ENCODE data around the gene SLC10A3. TPM values are rescaled to one million over a fixed set of nuclear protein-coding genes. Genes with fewer than 3 reads are reported as not detected.

SLC10A3 gene
- 9.0 and 12.8 TPM in 2 replicates for polyA plus RNA-seq (2014; cell fraction: cytosol; rRNA removed)
- 7.8 and 10.0 TPM in 2 replicates for polyA plus RNA-seq (2014; cell fraction: nucleus; rRNA removed)

DNA sequence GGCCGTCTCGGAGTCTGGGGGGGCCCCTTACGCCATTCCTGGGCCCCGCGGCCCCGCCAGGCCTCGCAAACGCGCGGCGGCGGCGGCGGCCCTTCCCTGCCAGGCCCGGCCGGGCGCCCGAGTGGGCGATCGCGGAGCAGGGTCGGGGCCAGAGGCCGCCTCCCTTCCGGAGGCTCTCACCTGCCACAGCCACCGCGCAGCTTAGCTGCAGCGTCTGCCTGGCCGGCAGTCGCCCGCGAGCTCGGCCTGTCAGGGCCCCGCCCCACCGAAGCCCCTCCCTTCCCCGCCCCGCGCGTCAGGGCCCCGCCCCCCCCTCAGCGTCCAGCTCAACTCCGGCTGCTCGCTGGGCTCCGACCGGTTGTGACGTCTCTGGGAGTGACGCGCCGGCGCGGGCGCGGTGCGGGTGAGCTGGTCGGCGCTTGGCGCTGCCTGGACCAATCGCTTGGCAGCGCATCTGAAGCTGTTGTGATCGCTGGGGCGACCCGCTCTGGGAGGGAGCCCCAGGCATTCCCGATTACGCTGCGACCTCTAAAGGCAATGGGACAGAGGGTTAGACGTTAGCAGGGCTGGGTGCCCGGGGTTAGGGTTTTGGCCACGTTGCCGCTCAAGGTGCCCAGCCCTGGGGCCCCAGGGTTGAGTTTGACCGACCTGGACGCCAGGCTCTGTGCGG, at the start of gene SLC10A3:
Gene SLC10A3, minus strand, starts transcription at position 216 of the 670 bp plus-strand sequence. CDS start 1,689 bp downstream, outside the sequence.
- peak; percentile 92 for DNase-seq (ENCODE audit: low spot score)

DNA sequence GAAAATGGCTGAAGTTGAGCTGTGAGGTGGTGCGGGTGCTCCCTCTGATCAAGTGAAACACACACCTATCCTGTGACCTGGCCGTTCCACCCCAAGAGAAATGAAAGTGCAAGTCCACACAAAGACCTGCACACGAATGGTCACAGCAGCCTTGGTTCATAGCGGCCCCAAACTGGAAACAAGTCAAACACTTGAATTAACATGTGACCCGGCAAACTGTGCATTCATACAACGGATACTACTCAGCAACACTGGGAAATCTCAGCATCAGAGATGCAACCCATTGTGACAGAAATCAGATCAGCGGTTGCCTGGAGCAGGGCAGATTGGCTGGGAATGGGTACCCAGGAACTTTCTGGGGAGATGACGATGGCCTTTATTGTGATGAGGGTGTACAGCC, 48.6 kb upstream of the SLC10A3 start:
- peak; percentile 63 for DNase-seq (ENCODE audit: low spot score)

DNA sequence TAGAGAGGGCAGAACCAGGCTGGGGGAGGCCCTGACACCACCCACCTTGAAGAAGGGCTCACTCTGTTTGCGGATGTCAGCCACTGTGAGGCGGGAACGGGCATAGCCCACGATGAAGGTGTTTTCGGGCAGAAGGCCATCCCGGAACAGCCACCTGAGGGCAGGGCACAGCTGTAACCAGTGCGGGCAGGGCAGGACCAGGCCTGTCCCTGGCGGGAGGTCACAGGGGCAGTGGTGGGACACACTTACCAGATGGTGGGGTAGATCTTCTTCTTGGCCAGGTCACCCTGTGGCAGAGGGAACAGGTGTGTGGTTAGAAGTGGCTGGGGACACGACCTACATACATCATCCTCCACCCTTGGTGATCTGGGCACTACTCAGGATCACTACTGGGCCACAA, 45.5 kb upstream of the SLC10A3 start:
- no peak for DNase-seq (ENCODE audit: low spot score)

DNA sequence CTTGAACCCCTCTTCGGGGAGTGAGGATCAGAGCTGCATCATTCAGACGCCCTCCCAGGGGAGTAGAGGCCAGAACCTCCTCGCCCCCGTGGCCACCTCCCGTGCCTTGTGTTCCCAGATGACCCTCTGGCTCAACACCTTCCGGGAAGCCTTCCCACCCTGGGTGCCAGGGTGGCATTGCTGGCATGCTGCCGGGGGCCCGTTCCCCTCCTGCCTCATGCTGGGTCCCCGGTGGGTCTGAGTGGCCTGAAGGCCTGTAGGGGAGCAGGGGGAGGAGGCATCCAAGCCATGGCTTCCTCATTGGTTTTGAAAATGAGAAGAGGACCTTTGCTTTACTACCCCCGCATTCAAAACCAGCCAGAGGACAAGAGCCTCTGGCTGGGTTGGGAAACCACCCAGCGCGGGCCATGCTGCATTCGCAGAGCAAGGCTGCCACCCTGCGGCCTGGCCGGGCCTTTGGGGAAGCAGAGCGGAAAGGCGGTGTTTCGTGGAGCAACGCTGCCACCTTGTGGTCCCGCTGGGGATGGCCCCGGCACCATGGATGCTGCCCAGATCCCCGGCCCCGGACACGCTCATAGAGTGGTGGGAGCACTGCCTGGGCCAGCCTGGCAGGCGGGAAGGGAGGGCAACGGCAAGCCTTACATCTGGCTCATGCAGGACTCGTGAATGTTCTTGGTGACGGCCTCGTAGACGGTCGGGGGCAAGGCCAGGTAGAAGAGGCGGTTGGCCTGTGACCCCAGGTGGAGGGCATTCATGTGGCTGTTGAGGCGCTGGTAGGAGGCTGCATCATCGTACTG, 44.3 kb upstream of the SLC10A3 start:
- peak; percentile 70 for DNase-seq (ENCODE audit: low spot score)

DNA sequence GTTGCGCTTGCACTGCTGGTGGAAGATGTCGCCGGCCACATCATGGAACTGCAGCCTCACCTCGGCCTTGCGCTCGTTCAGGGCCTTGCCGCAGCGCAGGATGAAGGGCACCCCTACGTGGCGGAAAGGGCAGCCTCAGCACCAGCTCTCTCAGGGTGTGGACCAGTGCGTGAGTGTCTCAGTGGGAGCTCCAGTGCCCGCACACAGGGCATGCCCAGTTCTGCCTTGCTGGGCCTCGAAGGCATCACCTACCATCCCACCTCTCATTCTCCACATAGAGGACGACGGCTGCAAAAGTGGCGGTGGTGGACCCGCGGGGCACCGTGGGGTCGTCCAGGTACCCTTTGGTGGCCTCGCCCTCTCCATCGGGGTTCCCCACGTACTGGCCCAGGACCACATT, 42.3 kb upstream of the SLC10A3 start:
- no peak for DNase-seq (ENCODE audit: low spot score)

DNA sequence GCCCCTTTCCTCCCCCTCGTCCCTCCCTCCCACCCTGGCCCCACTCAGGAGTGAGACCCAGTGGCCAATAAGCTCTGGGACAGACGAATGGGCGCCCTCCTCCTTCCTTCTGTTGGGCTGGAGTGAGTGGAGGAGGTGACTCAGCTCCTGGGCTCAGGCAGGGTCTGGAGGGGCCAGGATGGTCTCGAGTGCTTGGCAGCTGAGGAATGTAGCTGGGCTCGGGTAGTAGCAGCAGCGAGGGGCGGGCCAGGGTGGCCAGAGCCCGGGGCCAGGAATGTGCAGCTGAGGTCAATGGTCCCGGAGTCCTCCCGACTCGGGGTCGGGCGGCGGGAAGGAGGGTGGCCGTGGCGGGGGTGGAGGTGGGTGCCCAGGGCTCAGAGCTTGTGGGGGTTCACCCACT, 41.2 kb upstream of the SLC10A3 start:
- no peak for DNase-seq (ENCODE audit: low spot score)

GRCh38 chrX:154530286-154530685, 39.9 kb upstream of the SLC10A3 start:
- DNase-seq (ENCODE audit: low spot score), result no peak

- no peak for DNase-seq (ENCODE audit: low spot score)
Measured at GRCh38 chrX:154529206-154529612, 38.8 kb upstream of the SLC10A3 start.

DNA sequence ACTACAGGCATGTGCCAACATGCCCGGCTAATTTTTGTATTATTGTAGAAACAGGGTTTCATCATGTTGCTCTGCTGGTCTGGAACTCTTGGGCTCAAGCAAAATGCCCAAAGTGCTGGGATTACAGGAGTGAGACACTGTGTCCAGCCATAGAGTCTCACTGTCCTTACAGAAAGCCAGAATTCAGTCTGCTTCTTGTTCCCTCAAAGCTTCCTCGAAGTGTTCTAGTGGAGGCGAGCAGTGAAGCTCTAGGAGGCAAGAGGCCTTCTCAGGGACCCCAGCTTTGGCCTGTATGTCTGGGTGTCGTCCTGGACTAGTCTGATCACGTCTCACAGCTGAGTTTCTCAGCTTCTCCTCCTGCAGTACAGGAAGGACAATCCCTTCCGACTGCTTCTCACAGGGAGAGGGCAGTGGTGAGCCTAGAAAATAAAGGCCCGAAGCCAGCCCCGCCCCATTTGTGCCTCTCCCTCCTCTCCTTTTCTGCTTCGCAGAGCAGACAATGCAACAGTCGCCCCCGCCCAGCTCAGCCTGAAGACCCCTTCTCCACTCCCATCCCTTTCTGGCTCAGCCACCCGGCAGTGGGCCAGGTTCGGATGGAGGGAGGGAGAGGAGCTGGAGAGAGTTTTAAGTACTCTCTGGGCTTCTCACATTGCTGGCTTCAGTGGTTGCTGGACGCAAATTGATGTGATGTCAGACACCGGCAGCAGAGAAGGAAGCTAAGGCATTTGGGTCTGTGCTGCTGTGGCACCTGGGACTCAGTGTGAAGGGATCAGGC, 36.7 kb upstream of the SLC10A3 start:
- DNase-seq (ENCODE audit: low spot score), result peak; percentile 79

GRCh38 chrX:154525606-154526490, 35.4 kb upstream of the SLC10A3 start:
- no peak for DNase-seq (ENCODE audit: low spot score)

- no peak for DNase-seq (ENCODE audit: low spot score)
Measured at GRCh38 chrX:154519389-154519788, 29.0 kb upstream of the SLC10A3 start.

DNA sequence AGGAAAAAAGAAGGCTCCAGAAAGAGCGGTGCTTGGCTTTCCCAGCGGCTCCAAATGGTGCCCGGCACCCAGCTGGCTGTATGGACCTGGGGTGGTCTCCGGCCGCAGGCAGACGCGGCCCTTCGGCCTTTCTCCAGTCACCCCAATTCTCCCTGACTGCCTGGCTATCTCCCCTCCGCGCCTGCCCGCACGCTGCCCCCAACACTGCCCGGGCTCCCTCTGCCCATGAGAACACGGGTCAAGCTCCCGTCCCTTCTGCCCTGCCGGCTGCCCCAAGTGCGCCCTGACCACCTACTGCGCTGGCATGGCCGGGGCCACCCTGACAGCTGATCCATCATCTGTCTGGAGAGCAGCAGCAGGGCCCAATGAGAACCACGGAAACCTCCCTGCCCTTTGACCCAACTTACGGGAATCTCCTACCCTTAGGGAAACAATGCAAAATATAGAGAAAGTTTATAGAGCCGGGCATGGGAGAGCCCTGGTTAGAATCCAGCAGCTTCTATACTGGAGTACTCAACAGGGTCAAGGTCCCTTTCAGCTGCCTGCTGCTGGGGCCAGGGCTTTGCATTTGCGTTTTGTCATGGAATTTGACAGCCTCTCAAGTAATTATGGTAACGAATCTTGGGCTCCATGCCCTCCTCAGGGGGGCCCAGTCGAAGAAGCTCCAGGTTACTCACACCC, 26.8 kb upstream of the SLC10A3 start:
- no peak for DNase-seq (ENCODE audit: low spot score)

GRCh38 chrX:154516656-154517100, 26.2 kb upstream of the SLC10A3 start:
- no peak for DNase-seq (ENCODE audit: low spot score)

DNA sequence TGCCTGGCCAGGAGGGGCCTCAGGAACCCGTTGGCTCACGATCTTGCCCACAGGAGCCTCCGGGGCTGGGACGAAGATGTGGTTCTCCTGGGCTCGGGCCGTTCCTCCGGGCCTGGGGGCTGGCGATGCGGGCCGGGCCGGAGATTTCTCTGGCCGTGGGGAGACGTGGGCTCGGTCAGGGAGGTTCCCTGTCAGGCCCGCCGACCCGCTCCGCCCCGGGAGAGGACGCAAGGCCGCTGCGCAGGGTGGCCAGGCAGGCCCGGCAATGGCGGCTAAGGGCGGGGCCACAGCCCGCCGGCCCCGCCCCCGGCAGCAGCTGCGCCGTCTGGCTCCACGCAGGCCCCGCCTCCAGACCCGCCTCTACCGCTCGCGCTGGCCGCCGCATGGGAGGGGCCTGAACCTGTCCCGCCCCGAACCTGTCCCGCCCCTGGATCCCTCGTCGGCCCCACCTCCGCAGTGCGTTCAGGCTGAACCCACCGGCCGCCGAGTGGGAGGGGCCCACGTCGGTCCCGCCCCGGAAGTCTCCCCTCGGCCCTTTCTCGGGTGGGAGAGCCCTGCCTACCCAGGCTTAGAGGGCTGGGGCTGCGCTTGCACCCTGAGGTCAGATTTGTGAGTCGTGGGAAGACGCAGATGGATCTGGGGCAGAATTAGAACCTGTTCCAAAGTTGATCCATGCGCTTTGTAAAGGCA, 25.7 kb upstream of the SLC10A3 start, which contains the start of gene FAM3A:
Gene FAM3A, minus strand, starts transcription at position 267 of the 690 bp plus-strand sequence. CDS start 460 bp downstream, outside the sequence.
- peak; percentile 87 for DNase-seq (ENCODE audit: low spot score)

DNA sequence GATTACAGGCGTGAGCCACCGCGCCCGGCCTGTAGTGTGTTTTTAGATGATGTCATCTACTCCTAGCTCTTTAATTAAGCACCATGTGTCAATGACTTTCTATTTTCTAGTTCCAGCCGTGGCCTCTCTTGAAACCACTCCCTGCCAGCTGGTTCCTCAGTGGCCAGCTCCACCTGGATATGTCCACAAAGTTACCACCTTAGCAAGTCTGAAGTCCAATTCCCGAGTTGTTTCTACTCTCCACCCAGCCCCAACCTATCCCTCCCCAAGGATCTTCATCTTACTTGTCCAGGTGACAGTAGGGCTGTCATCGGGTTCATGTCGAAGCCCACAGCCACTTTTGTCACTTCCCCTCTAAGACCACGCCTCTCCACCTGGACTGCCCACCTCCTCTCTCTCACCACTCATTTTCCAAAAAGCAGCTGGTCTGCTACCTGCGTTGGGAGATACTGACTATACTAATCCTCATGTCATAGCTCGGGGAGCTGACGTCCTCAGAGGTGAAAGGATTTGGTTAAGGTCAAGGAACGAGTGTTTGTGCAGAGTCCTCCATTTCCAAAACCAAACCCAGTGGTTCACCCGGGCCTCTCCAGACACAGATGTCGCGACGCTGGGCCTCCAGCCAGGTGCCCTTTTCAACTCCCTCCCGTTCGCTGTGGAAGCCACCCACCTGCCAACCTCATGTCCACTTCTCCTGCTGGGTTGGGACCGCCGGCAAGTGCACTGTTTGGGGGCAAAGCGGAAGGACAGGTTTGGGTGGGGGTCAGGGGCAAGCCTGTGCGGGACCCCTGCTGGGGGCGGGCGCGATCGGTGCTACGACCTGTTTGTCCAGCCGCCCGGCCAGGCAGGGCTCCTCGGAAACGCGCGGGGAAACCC, 24.9 kb upstream of the SLC10A3 start:
- no peak for DNase-seq (ENCODE audit: low spot score)

- DNase-seq (ENCODE audit: low spot score), result no peak
Measured at GRCh38 chrX:154513716-154514115, 23.3 kb upstream of the SLC10A3 start.

DNA sequence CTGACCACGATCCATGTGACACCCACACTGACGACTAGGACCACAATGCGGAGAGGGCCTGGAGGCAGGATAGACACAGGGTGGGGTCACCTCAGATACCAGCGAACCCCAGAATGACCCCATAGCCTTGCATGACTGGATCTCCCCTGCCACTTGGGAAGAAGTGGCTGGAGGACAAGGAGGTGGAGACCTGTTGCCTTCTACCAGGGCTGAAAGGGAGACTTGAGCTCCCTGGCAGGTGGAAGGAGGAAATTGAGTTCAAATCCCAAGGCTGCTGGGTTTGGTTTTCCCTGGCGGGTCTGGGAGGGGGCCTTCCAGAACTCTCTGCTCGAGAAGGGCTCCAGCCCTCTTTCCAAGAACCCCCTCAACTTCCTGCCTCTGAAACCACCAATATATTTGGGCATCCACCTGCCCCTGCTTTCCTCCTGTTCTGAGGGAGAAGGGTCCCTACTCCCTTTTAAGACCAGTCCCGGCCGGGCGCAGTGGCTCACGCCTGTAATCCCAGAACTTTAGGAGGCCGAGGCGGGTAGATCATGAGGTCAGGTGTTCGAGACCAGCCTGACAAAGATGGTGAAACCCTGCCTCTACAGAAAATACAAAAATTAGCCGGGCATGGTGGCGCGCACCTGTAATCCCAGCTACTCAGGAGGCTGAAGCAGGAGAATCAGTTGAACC, 22.6 kb upstream of the SLC10A3 start:
- no peak for DNase-seq (ENCODE audit: low spot score)

DNA sequence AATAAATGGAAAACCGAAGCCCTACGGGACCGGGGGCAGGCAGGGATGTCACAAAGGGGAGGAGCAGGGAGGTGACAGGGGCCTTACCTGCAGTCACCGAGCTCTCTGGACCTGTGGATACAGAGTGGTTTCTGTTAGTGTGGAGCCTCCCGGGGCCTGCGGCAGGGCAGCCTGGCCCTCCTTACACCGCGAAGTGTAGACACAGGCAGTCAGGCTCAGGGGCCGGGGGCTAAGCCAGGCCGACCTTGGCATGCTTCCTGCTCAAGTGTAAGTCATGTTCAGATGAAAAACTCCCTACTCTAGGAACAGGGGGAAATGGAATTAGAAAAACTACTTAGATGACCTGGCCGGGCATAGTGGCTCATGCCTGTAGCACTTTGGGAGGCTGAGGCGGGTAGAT, 21.3 kb upstream of the SLC10A3 start:
- no peak for DNase-seq (ENCODE audit: low spot score)
